HL-60 (cell line): Measurements from ENCODE around the gene GM2A.

Source experiments
- GABPA ChIP-seq: IDR thresholded peaks from 2 replicates; pipeline ENCODE4 v1.6.1; 2012; ENCODE audit warnings: low read depth
- POLR2AphosphoS5 ChIP-seq: IDR thresholded peaks from 2 replicates; pipeline ENCODE4 v1.6.1; 2012; ENCODE audit warnings: low read depth
- TF ChIP-seq, protein P1 (sequence below): IDR thresholded peaks from one replicate; pipeline ENCODE4 v1.5.1; 2011; ENCODE audit warnings: low read length, control low read depth, inconsistent platforms; ENCODE audit not compliant: insufficient read depth

DNA sequence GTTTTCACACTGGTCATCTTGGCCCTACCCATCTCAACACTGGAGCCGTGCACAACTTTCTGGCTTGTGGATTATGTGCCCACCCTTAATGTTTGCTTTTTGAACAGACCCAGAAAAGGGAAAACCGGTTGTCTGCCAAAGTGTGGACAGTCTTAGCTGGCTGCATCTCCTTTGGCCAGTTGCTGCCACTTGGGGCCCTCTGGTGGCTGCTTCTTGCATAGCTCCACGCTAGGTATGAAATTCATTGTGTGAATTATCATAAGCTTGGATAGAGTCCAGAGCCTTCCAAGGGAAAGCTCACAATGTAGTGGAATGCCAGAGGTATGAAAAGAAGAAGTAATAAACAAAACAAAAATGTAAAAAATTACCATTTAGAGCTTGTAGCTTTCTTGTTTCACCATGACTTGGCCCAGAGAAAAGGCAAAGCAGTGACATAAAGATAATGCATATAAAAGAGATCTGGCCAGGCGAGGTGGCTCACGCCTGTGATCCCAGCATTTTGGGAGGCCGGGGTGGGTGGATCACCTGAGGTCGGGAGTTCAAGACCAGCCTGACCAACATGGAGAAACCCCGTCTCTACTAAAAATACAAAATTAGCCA is 63.1 kb downstream of the GM2A start:
- TF ChIP-seq, protein P1, sequence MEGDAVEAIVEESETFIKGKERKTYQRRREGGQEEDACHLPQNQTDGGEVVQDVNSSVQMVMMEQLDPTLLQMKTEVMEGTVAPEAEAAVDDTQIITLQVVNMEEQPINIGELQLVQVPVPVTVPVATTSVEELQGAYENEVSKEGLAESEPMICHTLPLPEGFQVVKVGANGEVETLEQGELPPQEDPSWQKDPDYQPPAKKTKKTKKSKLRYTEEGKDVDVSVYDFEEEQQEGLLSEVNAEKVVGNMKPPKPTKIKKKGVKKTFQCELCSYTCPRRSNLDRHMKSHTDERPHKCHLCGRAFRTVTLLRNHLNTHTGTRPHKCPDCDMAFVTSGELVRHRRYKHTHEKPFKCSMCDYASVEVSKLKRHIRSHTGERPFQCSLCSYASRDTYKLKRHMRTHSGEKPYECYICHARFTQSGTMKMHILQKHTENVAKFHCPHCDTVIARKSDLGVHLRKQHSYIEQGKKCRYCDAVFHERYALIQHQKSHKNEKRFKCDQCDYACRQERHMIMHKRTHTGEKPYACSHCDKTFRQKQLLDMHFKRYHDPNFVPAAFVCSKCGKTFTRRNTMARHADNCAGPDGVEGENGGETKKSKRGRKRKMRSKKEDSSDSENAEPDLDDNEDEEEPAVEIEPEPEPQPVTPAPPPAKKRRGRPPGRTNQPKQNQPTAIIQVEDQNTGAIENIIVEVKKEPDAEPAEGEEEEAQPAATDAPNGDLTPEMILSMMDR = peak; percentile 82
- no peak for TF ChIP-seq POLR2AphosphoS5
- no peak for TF ChIP-seq GABPA
